ENCODE results near the gene MSMP. TPM values are rescaled to one million over a fixed set of nuclear protein-coding genes. Genes with fewer than 3 reads are reported as not detected.
A peak's percentile ranks its signal among the peaks of the same experiment; 100 is the strongest.

MSMP gene
- total and polyA plus RNA-seq, 12 donors: 0.19 to 0.60 TPM; not detected in 10

GRCh38 chr9:35746583-35746982, 7.5 kb downstream of the MSMP start:
- peaks cover 0 to 63% (median 42%) of the 10 kb centered on the region in 9 donors for H3K36me3 ChIP-seq
- intact Hi-C loops (cut with DNase I): loop anchor here in 1 of 10 donors (5.0 kb wide), 1 partner anchor 89 kb away; the partner anchor contains the start of genes CCDC107 and RMRP

GRCh38 chr9:35745569-35745968, 8.5 kb downstream of the MSMP start:
- Histone ChIP-seq H3K4me1 (peaks cover 7 to 73% (median 55%) of the 10 kb centered on the region in 9 donors), H3K4me3 (peak overlapping the region in 9 of 10 donors; percentile 71 to 99 (median 92)), H3K9me3 (no peaks in the 10 kb centered on the region), H3K27me3 (no peaks in the 10 kb centered on the region), H3K36me3 (peaks cover 0 to 63% (median 37%) of the 10 kb centered on the region in 9 donors), H3K27ac (peak overlapping the region in 3 of 10 donors; percentile 25 to 97 (median 37))
- ATAC-seq (no peak), DNase-seq (no peak)
- TF ChIP-seq CTCF (IDR thresholded peaks at IDR 0.05): no peak
- intact Hi-C loops (cut with DNase I): loop anchor here in 1 of 10 donors (5.0 kb wide), 1 partner anchor 88 kb away; the partner anchor contains the start of genes CCDC107 and RMRP
- WGBS, 2 donors: 13 to 20% methylated on average over 1 of the region's 1 CpG

More at GRCh38 chr9:35746583-35746982, 7.5 kb downstream of the MSMP start:
- H3K9me3 ChIP-seq: no peaks in the 10 kb centered on the region
- ATAC-seq (no peak), DNase-seq (no peak)
- H3K4me3 ChIP-seq: peak overlapping the region; percentile 71 to 99 (median 92)
- WGBS, 2 donors: 26 to 30% methylated on average over 3 of the region's 3 CpGs
- no peaks in the 10 kb centered on the region for H3K27me3 ChIP-seq
- peaks cover 7 to 80% (median 58%) of the 10 kb centered on the region in 9 donors for H3K4me1 ChIP-seq
- TF ChIP-seq CTCF (IDR thresholded peaks at IDR 0.05): no peak
- peak overlapping the region in 4 of 10 donors; percentile 20 to 99 (median 62) for H3K27ac ChIP-seq

- intact Hi-C loops (cut with DNase I): no loop called here
- no peak for TF ChIP-seq CTCF (IDR thresholded peaks at IDR 0.05)
- no peak for DNase-seq
- 61 to 62% methylated on average over 8 of the region's 8 CpGs for WGBS, 2 donors
- no peaks in the 10 kb centered on the region for H3K9me3 ChIP-seq
- no peaks in the 10 kb centered on the region for H3K27me3 ChIP-seq
- H3K27ac ChIP-seq: peak overlapping the region in 3 of 10 donors; percentile 30 to 51 (median 37)
- H3K4me1 ChIP-seq: peaks cover 0 to 61% (median 44%) of the 10 kb centered on the region in 9 donors
- ATAC-seq: no peak
- H3K36me3 ChIP-seq: peaks cover 0 to 75% (median 52%) of the 10 kb centered on the region in 9 donors
- no peak overlapping the region for H3K4me3 ChIP-seq
Measured at GRCh38 chr9:35743880-35744518, 10.1 kb downstream of the MSMP start.

- H3K4me1 ChIP-seq: peaks cover 0 to 61% (median 44%) of the 10 kb centered on the region in 9 donors
- no peak for TF ChIP-seq CTCF (IDR thresholded peaks at IDR 0.05)
- ATAC-seq (no peak), DNase-seq (no peak)
- intact Hi-C loops (cut with DNase I): no loop called here
- 58 to 62% methylated on average over 2 of the region's 2 CpGs for WGBS, 2 donors
- H3K36me3 ChIP-seq: peaks cover 0 to 81% (median 57%) of the 10 kb centered on the region in 9 donors
- H3K27ac ChIP-seq: no peak overlapping the region
- H3K4me3 ChIP-seq: no peak overlapping the region
- H3K9me3 ChIP-seq: no peaks in the 10 kb centered on the region
- no peaks in the 10 kb centered on the region for H3K27me3 ChIP-seq
Measured at GRCh38 chr9:35743452-35743851, 10.6 kb downstream of the MSMP start.
